H1 (cell line): ENCODE results near the gene RAB3C. TPM values are rescaled to one million over a fixed set of nuclear protein-coding genes. Genes with fewer than 3 reads are reported as not detected.

Experiments
- ATF3 ChIP-seq: IDR thresholded peaks from 2 replicates; pipeline ENCODE4 v1.6.1; 2011; ENCODE audit warnings: low read depth, mild to moderate bottlenecking, low read length; ENCODE audit not compliant: insufficient read depth
- BRCA1 ChIP-seq: IDR thresholded peaks from 2 replicates; pipeline ENCODE4 v1.6.1; 2012; ENCODE audit warnings: low read depth, low read length, improper control_type of control experiment
- CHD7 ChIP-seq: fragments of 300-600 bp; sonication (generic); IDR thresholded peaks from 2 replicates; pipeline ENCODE4 v1.7.1; 2012; ENCODE audit warnings: low read length, moderate library complexity, mild to moderate bottlenecking, inconsistent platforms; ENCODE audit not compliant: insufficient replicate concordance
- JUN ChIP-seq: IDR thresholded peaks from 2 replicates; pipeline ENCODE4 v1.6.1; 2011; ENCODE audit warnings: low read depth, mild to moderate bottlenecking, improper control_type of control experiment, low read length
- MAFK ChIP-seq: IDR thresholded peaks from 2 replicates; pipeline ENCODE4 v1.6.1; 2012; ENCODE audit warnings: low read depth, mild to moderate bottlenecking, improper control_type of control experiment, low read length
- MAX ChIP-seq: IDR thresholded peaks from 2 replicates; pipeline ENCODE4 v1.6.1; 2012; ENCODE audit warnings: inconsistent platforms
- NANOG ChIP-seq: IDR thresholded peaks from 2 replicates; pipeline ENCODE4 v1.6.1; 2011; ENCODE audit warnings: low read length, low read depth, mild to moderate bottlenecking, inconsistent platforms; ENCODE audit not compliant: insufficient read depth, poor library complexity, severe bottlenecking
- POLR2A ChIP-seq, 2 experiments: IDR thresholded peaks; 1 replicate in 1 of 2; 2 replicates in 1 of 2; pipeline ENCODE4 v1.6.1; 2011; ENCODE audit warnings: low read depth in 2 of 2, low read length in 2 of 2, mild to moderate bottlenecking in 2 of 2; ENCODE audit errors: control extremely low read depth in 1 of 2
- SAP30 ChIP-seq: fragments of 300-600 bp; sonication (generic); IDR thresholded peaks from 2 replicates; pipeline ENCODE4 v1.7.1; 2012; ENCODE audit warnings: low read length, moderate library complexity, mild to moderate bottlenecking, inconsistent platforms; ENCODE audit not compliant: insufficient read depth, insufficient replicate concordance
- polyA plus RNA-seq, 7 experiments: library from polyadenylated mRNA; depleted of rRNA in 3 of 7; stranded (reverse) in 5 of 7; unstranded in 2 of 7; fragments of >200 nt in 5 of 7; fragments of 200-250 nt in 2 of 7; gene quantifications; 1 replicate in 5 of 7; 2 replicates in 1 of 7; 4 replicates in 1 of 7; pipeline versions ENCODE4 v1.2.1 to v1.2.3, GENCODE V29; 2011 to 2013; ENCODE audit warnings: missing spikeins in 2 of 7, mixed read lengths in 2 of 7
- total RNA-seq: library from RNA; stranded (reverse); fragmentation: NEBNext Ultra II Directional; extraction: Animal tissue kit (Norgen Biotek cat#: 25700); gene quantifications from 2 replicates; pipeline ENCODE4 v1.2.1, GENCODE V29; 2021

The RAB3C gene
- total and polyA plus RNA-seq, 2 of the 8 experiments (the other 6 are each of a cell fraction or from before 2014, with no cell fraction given) = 14.7 to 18.3 TPM

- no peak for TF ChIP-seq CHD7
- TF ChIP-seq SAP30 = no peak
- TF ChIP-seq MAFK = no peak
- no peak for TF ChIP-seq JUN
- no peak for TF ChIP-seq ATF3
- no peak for TF ChIP-seq NANOG
- TF ChIP-seq MAX = no peak
- no peak for TF ChIP-seq BRCA1
- TF ChIP-seq POLR2A (IDR thresholded peaks at IDR 0.05; ENCODE audit: control extremely low read depth in 1 of 2, low read depth in 2 of 2, low read length in 2 of 2) = no peak
These were observed 57.1 kb downstream of the RAB3C start (continued) for GRCh38 chr5:58640011-58640410.
